Nephron progenitor cell (in vitro differentiated cells): Measurements from ENCODE around the gene CUBN.

Experiments
- DNase-seq: peaks from one replicate; pipeline ENCODE4 v3.0.0; 2021
- H3K27ac Mint-ChIP-seq: 2 replicates; pipeline ENCODE4 v1.8.0; 2021; ENCODE audit warnings: mild to moderate bottlenecking, moderate library complexity, mixed read lengths
- H3K27me3 Mint-ChIP-seq: 2 replicates; pipeline ENCODE4 v1.8.0; 2021; ENCODE audit warnings: mild to moderate bottlenecking, low read depth, mixed read lengths; ENCODE audit not compliant: poor library complexity
- H3K36me3 Mint-ChIP-seq: 2 replicates; pipeline ENCODE4 v1.8.0; 2021; ENCODE audit warnings: low read depth, mixed read lengths
- H3K4me1 Mint-ChIP-seq: 2 replicates; pipeline ENCODE4 v1.8.0; 2021; ENCODE audit warnings: mixed read lengths
- H3K4me3 Mint-ChIP-seq: 2 replicates; pipeline ENCODE4 v1.8.0; 2021; ENCODE audit warnings: mild to moderate bottlenecking, moderate library complexity, mixed read lengths
- H3K9me3 Mint-ChIP-seq: 2 replicates; pipeline ENCODE4 v1.8.0; 2021; ENCODE audit warnings: mild to moderate bottlenecking, moderate library complexity, mixed read lengths
- TF ChIP-seq, protein P1 (sequence below): fragments of 200-600 bp; sonication (generic); IDR thresholded peaks from 2 replicates; pipeline ENCODE4 v1.5.0; 2021; ENCODE audit warnings: antibody characterized with exemption

Gene CUBN

DNA sequence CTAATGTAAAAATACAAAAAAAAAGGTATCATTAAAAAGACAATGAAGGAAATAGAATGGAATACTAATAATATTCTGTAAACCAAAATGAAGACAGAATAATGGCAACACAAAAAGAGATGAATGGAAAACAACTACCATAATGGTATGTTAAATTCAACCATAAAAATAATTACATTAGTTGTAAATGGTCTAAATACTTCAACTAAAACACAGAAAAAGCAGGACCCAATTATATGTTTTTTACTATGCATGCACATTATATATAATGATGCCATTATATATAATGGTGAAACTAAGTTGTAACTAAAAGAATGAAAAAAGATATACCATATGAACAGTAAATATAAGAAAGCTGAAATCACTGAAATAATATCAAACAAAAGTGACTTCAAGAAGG is 76.5 kb downstream of the CUBN start:
- no peak overlapping the region for H3K4me3 Mint-ChIP-seq
- peaks cover 4% of the 10 kb centered on the region for H3K27me3 Mint-ChIP-seq
- H3K27ac Mint-ChIP-seq: no peak overlapping the region
- H3K36me3 Mint-ChIP-seq: peaks cover 13% of the 10 kb centered on the region
- peaks cover 33% of the 10 kb centered on the region for H3K9me3 Mint-ChIP-seq
- TF ChIP-seq, protein P1, sequence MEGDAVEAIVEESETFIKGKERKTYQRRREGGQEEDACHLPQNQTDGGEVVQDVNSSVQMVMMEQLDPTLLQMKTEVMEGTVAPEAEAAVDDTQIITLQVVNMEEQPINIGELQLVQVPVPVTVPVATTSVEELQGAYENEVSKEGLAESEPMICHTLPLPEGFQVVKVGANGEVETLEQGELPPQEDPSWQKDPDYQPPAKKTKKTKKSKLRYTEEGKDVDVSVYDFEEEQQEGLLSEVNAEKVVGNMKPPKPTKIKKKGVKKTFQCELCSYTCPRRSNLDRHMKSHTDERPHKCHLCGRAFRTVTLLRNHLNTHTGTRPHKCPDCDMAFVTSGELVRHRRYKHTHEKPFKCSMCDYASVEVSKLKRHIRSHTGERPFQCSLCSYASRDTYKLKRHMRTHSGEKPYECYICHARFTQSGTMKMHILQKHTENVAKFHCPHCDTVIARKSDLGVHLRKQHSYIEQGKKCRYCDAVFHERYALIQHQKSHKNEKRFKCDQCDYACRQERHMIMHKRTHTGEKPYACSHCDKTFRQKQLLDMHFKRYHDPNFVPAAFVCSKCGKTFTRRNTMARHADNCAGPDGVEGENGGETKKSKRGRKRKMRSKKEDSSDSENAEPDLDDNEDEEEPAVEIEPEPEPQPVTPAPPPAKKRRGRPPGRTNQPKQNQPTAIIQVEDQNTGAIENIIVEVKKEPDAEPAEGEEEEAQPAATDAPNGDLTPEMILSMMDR: no peak
- H3K4me1 Mint-ChIP-seq: no peaks in the 10 kb centered on the region
- DNase-seq: no peak

DNA sequence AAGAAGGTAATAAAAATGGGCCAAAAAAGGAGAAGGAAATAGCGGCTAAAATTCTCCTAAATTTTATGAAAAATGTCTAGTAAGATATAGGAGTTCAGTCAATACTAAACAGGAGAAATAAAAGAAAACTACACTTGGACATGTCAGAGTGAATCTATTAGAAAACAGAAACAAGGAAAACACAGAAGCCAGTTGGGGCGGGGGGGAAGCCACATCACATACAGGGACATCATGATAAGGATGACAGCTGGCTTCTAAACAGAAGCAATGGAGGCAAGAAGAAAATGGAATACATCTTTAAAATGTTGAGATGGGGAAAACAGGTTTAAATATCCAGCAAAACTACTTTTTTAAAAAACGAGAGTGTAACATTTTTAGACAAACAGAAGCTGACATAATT is 77.8 kb downstream of the CUBN start:
- H3K27me3 Mint-ChIP-seq: peaks cover 4% of the 10 kb centered on the region
- DNase-seq: no peak
- H3K9me3 Mint-ChIP-seq: peaks cover 33% of the 10 kb centered on the region
- no peak overlapping the region for H3K4me3 Mint-ChIP-seq
- H3K4me1 Mint-ChIP-seq: no peaks in the 10 kb centered on the region
- no peak overlapping the region for H3K27ac Mint-ChIP-seq
- H3K36me3 Mint-ChIP-seq: peaks cover 13% of the 10 kb centered on the region
- TF ChIP-seq, protein P1: no peak

DNA sequence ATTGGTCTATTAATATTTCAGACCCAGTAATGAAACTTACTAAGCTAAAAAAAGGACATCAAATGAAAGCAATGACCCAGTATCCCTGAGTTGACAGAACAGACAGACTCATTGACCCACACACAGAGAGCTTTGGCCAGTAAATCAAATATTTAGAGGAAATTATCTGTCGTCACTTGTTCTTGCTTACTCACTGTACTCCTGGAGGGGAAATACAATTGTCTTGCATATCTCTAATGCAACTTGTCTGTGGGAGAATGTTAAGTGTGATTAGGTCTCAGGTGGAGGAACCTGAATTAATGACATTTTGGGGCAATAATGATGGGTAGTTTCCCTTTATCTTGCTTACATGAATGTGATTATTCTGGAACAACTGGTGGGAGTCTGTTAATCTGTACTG is 80.4 kb downstream of the CUBN start:
- H3K9me3 Mint-ChIP-seq: peaks cover 33% of the 10 kb centered on the region
- no peak for DNase-seq
- TF ChIP-seq, protein P1: no peak
- peaks cover 13% of the 10 kb centered on the region for H3K36me3 Mint-ChIP-seq
- H3K4me1 Mint-ChIP-seq: no peaks in the 10 kb centered on the region
- no peak overlapping the region for H3K4me3 Mint-ChIP-seq
- no peak overlapping the region for H3K27ac Mint-ChIP-seq
- H3K27me3 Mint-ChIP-seq: peaks cover 4% of the 10 kb centered on the region

DNA sequence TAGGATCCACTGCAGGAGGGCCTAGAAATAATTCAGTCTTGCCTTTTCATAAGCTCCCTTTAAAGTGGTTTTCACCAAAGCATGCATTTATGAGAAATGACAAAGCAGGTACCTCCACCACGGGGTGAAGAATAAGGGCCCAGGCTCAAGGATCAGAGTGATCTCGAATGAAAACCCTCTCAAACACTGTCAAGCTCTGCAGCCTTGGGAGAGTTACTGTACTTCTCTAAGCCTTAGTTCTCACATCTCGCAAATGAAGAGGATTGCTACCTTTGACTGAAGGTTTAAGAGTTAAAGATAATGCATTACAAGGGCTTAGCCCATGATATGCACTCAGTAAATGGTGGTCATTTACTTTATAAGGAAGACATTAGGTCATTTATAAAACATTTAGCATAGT is 81.7 kb downstream of the CUBN start:
- no peaks in the 10 kb centered on the region for H3K4me1 Mint-ChIP-seq

DNA sequence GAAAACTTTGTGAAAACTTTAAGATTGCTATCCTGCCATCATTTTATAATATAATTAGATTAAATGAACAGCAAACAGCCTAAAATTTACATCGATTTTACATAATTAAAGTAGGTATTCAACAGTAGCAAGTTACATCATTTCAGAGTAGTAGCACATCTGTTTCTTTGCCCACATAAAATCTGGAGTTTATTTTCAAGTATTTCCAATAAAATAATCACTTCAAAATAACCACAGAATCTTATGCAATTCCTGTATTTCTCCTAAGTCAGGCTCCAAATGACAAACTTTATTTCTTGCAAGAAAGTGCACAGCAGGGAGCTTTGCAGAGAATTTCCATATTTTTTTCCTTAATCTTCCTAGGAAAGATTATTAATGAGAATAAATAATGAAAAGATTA is 82.6 kb downstream of the CUBN start:
- no peak overlapping the region for H3K27ac Mint-ChIP-seq
- H3K4me3 Mint-ChIP-seq: no peak overlapping the region
- no peak for DNase-seq
- peaks cover 18% of the 10 kb centered on the region for H3K9me3 Mint-ChIP-seq
- no peaks in the 10 kb centered on the region for H3K4me1 Mint-ChIP-seq
- no peaks in the 10 kb centered on the region for H3K27me3 Mint-ChIP-seq
- TF ChIP-seq, protein P1: no peak
- peaks cover 11% of the 10 kb centered on the region for H3K36me3 Mint-ChIP-seq

More for the DNA sequence above, 81.7 kb downstream of the CUBN start:
- Mint-ChIP-seq H3K4me3 (no peak overlapping the region), H3K27ac (no peak overlapping the region), H3K36me3 (peaks cover 13% of the 10 kb centered on the region), H3K27me3 (no peaks in the 10 kb centered on the region), H3K9me3 (peaks cover 26% of the 10 kb centered on the region)
- TF ChIP-seq, protein P1: no peak
- no peak for DNase-seq

DNA sequence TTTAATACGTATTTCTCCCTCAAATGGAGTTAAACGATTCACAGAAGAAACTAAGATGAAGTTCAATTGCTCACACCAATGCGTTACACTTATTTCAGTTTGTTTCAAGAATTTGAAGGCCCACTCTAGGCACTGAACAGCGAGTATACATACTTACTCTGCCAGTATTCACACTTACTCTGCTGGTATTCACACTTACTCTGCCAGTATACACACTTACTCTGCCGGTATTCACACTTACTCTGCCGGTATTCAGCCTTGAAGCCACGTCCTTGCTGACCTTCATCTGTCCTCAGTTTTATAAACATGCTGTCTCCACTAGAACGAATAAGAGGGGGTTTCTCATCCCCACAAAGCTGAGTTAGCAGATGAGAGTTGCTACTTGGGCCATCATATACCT is 86.0 kb downstream of the CUBN start:
- TF ChIP-seq, protein P1: no peak
- H3K36me3 Mint-ChIP-seq: no peaks in the 10 kb centered on the region
- no peak overlapping the region for H3K4me3 Mint-ChIP-seq
- no peaks in the 10 kb centered on the region for H3K4me1 Mint-ChIP-seq
- H3K9me3 Mint-ChIP-seq: no peaks in the 10 kb centered on the region
- no peak overlapping the region for H3K27ac Mint-ChIP-seq
- no peak for DNase-seq
- no peaks in the 10 kb centered on the region for H3K27me3 Mint-ChIP-seq
